Measurements from ENCODE around the gene AKTIP.

The AKTIP gene

GRCh38 chr16:53445534-53445933 lies 57.5 kb downstream of the AKTIP start:
- no peaks in the 10 kb centered on the region for H3K27me3 ChIP-seq (ENCODE audit: control insufficient read depth, low read length)
- no peak overlapping the region for H3K27ac ChIP-seq (ENCODE audit: low read depth, low read length)
- H3K4me2 ChIP-seq (ENCODE audit: low read length): no peak overlapping the region
- TF ChIP-seq EZH2phosphoT487 (IDR thresholded peaks at IDR 0.05; ENCODE audit: borderline replicate concordance, low read length): no peak
- no peak for TF ChIP-seq CTCF (IDR thresholded peaks at IDR 0.05; ENCODE audit: low read depth, low read length, poor library complexity, severe bottlenecking)
- peaks cover 34% of the 10 kb centered on the region for H3K36me3 ChIP-seq (ENCODE audit: control insufficient read depth, low read length)
- no peak overlapping the region for H3K4me3 ChIP-seq (ENCODE audit: low read length)
- H3F3A ChIP-seq (ENCODE audit: control insufficient read depth, insufficient read depth): peaks cover 3% of the 10 kb centered on the region; the same call in 1 of the 2 replicates
- no peaks in the 10 kb centered on the region for H3K79me2 ChIP-seq (ENCODE audit: control insufficient read depth, low read length)
- H3K4me1 ChIP-seq (ENCODE audit: control insufficient read depth, low read length): peaks cover 15% of the 10 kb centered on the region
- no peaks in the 10 kb centered on the region for H3K9me2 ChIP-seq (replicated peaks; ENCODE audit: control insufficient read depth, low read length)
- no peaks in the 10 kb centered on the region for H3K9me3 ChIP-seq (ENCODE audit: control insufficient read depth, insufficient read depth, low read length)
- no peaks in the 10 kb centered on the region for H4K20me1 ChIP-seq (ENCODE audit: control insufficient read depth, insufficient read depth, low read depth, low read length)

Measured in DOHH2 (cell line).